Left cardiac atrium (tissue), 4 donors: ENCODE measurements around the gene BTN2A1. TPM values are rescaled to one million over a fixed set of nuclear protein-coding genes. Genes with fewer than 3 reads are reported as not detected.
A peak's percentile ranks its signal among the peaks of the same experiment; 100 is the strongest.
"Not testable (repeated sequence)": the region's sequence is repeated elsewhere in the genome, so short reads cannot be mapped to it uniquely, and the experiment has no call there.

Experiments
- ATAC-seq, 2 donors: fragments of 200-7000 bp; cut with Tn5 transposase; one replicate each; pipeline ENCODE4 v1.9.1; 2020; ENCODE audit warnings: mild to moderate bottlenecking in 2 of 2, moderate library complexity in 2 of 2
- DNase-seq: peaks from one replicate; pipeline ENCODE4 v3.0.0-alpha.2; 2020
- intact Hi-C, 2 donors: fragments of 100-400 bp; cut with DNase I; formaldehyde crosslinking; loops; one replicate each; pipeline versions ENCODE4 v1.14.1 to v1.15.1; 2022 to 2023
- total RNA-seq, 2 donors: library from RNA; stranded (reverse); fragmentation: NEBNext Ultra II Directional; extraction: Animal tissue kit (Norgen Biotek cat#: 25700); gene quantifications; one replicate each; pipeline ENCODE4 v1.2.1, GENCODE V29; 2021
- donor health status: DM: no; HTN: yes; CAD: no.
- donor health status: DM: no; HTN: yes; CAD: no; lungs with severe emphysema.
- donor health status: DM: yes; HTN: yes; CAD: no.
- donor health status: Dilated cardiomyopathy.

Gene BTN2A1
- total RNA-seq, 2 donors from 2014 or later, result 16.1 to 19.1 TPM

GRCh38 chr6:26461353-26461752, 3.6 kb downstream of the BTN2A1 start:
- DNase-seq, ATAC-seq, intact Hi-C loops: not testable (repeated sequence)

DNA sequence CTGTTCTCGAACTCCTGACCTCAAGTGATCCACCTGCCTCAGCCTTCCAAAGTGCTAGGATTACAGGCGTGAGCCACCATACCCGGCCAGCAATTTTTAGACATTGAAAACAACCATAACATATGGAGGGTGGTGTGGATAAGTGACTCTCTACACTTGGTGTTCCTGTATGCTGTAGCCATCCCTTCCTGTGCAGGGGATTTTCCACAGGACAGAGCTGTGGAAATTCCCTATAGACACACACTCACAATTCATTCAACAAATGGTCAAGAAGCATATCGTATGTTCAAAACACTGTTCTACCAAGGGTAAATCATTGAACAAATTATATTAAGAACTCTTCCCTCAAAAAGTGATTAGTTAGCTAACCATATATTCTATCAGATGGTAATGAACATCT, 6.3 kb downstream of the BTN2A1 start:
- ATAC-seq (no peak), DNase-seq (no peak)
- intact Hi-C loops, result no loop called here

DNA sequence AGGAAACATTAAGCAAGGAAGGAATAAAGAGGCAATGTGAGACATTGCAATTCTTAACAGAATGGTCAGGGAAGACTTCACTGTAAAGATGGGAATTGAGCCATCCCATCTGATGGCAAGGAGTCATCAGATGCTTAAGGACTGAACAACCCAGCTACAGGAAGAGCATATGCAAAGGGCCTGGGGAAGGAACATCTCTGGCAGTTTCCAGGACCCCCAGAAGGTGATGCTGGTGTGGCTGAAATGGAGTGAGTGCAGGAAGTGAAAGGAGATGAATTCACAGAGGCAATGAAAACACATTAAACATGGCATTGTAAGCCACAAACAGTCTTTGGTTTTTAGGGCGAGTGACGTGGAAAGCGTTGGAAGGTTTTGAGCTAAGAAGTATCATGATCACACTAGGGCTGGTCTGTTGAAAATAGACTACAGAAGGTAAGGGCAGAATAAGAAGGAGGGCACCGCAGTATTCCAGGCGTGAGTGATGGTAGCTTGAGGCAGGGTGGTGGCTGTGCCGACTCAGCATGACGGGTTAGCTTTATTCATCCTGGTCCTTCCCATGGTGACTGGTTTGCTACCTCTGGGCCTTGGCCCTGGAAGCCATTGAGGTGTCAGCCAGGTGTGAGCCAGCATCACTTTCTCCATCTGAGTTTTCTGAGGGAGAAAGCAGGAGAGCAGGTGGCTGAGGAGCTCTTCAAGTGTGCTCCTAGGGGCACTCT, 6.8 kb downstream of the BTN2A1 start:
- intact Hi-C loops, result no loop called here
- DNase-seq (no peak), ATAC-seq (no peak)

- intact Hi-C loops, result no loop called here
- DNase-seq (no peak), ATAC-seq (no peak)
These were observed 8.0 kb downstream of the BTN2A1 start for GRCh38 chr6:26465776-26466175.

GRCh38 chr6:26468829-26469228, 11.1 kb downstream of the BTN2A1 start:
- intact Hi-C loops, result no loop called here
- ATAC-seq, result no peak
- no peak for DNase-seq

- DNase-seq (no peak), ATAC-seq (no peak)
- intact Hi-C loops, result loop anchor here in 1 of 2 donors (10.0 kb wide), 1 partner anchor 106 kb away; the partner anchor contains the start of gene BTN3A2
These were observed 12.9 kb downstream of the BTN2A1 start for GRCh38 chr6:26470643-26471042.

- no peak for ATAC-seq
- no peak for DNase-seq
- intact Hi-C loops, result loop anchor here in 1 of 2 donors (10.0 kb wide), 1 partner anchor 107 kb away; the partner anchor contains the start of gene BTN3A2
These were observed 14.2 kb downstream of the BTN2A1 start for GRCh38 chr6:26471970-26472369.

DNA sequence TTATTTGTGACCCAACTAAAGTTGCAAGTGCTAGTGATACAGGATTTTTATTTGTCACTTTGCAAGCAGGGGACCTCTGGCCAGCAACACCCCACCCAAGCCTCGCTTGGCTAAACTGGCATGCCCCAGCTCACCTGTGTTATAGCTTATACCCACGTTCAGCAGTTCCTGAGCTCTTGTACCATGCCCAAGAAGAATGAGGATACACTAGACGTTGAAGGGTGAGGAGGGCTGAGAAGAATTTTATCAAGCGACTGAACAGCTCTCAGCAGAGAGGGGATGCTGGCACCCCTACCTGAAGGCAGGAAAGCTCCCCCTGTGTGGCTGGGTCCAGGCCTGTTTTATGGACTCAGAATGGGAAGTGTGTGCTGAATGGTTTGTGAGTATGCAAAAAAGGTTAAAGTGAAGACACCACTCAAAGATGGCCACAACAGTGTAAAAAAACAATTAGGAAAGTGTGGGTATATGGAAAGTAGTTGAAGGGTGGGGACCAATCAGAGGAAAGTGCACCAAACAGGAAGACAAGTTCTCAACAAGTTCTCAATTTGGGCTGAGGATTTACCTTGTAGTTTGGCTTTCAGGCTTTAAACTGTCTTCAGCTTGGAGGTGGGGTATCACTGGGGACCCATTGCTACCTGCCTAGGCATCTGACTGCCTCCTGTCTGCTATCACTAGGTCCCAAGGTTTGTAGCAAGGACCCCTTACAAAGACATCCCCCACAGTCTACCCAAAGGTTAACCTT, 15.0 kb downstream of the BTN2A1 start:
- intact Hi-C loops, result loop anchor here in 1 of 2 donors (10.0 kb wide), 1 partner anchor 108 kb away; the partner anchor contains the start of gene BTN3A2
- ATAC-seq (no peak), DNase-seq (no peak)

DNA sequence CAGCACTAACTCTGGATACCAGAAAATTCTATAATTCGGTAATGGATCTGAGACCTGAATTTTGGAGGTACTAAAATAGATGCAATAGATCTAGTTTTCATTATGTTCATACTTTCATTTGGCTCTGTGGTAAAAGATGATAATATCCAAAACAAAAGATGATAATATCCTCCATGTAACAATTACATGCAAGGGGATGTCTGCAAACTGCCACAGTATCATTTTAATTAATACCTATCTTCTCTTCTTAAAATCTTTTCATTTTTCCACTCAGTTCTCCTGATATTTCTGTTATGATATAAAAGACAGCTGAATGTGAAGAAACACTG, 15.6 kb downstream of the BTN2A1 start:
- intact Hi-C loops, result loop anchor here in 1 of 2 donors (10.0 kb wide), 1 partner anchor 109 kb away; the partner anchor contains the start of gene BTN3A2
- no peak for ATAC-seq
- no peak for DNase-seq

DNA sequence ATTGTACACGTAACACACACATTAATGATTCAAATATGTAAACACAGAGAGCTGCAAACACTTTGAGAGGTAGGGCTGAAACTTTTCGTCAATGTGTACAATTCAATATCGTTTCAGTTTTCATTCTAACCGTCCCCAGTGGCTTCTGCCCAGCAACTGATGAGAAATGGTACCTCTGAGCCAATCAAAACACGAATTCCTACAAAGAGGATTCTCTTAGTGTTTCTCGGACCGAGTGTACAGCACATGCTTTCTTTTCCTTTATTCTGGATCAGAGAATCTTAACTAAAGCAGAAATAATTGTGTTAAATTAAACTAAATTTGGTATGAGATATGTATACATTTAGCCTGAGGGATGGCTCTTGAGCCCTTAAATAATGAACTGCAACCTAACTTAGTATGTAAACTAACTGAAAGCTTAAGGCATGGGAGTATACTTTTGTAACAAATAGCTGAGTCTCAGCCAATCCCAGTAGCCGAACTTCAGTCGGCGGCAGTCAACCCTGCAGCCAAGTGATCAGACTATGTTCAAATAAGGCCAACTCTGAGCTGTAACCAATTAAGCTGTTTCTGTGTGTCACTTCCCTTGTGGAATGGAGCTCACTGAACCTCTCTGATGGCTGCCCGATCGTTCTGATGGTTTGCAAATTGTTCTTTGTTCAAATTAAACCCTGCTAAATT, 16.1 kb downstream of the BTN2A1 start:
- intact Hi-C loops, result loop anchor here in 1 of 2 donors (10.0 kb wide), 1 partner anchor 109 kb away; the partner anchor contains the start of gene BTN3A2
- DNase-seq, result peak; percentile 77
- ATAC-seq, result peak; percentile 96 to 97

- ATAC-seq (peak in 1 of 2 donors; percentile 7), DNase-seq (no peak)
- intact Hi-C loops, result loop anchor here in 1 of 2 donors (10.0 kb wide), 1 partner anchor 110 kb away; the partner anchor contains the start of gene BTN3A2
These were observed 16.7 kb downstream of the BTN2A1 start for GRCh38 chr6:26474439-26474881.

GRCh38 chr6:26475823-26476729, 18.3 kb downstream of the BTN2A1 start:
- DNase-seq, result no peak
- intact Hi-C loops, result loop anchor here in 1 of 2 donors (10.0 kb wide), 1 partner anchor 111 kb away; the partner anchor contains the start of gene BTN3A2
- no peak for ATAC-seq

DNA sequence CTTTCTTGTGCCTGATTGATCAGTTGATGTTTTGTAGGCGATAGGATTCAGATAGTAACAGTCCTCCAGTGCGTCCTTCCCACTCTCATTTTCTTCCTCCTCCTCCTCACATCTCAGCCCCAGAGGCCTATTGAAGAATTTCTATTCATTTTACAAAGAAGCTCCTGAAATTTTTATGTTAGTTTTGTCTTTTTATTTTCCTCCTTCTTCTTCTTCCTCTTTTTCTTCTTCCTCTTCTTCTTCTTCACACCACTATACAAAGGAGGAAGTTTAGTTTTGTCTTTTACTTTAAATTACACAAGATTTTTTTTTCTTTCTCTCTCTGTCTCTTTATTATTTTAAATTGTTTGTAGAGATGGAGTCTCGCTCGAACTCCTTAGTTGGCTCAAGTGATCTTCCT, 19.1 kb downstream of the BTN2A1 start:
- intact Hi-C loops, result loop anchor here in 1 of 2 donors (10.0 kb wide), 1 partner anchor 112 kb away; the partner anchor contains the start of gene BTN3A2
- ATAC-seq (no peak), DNase-seq (no peak)

DNA sequence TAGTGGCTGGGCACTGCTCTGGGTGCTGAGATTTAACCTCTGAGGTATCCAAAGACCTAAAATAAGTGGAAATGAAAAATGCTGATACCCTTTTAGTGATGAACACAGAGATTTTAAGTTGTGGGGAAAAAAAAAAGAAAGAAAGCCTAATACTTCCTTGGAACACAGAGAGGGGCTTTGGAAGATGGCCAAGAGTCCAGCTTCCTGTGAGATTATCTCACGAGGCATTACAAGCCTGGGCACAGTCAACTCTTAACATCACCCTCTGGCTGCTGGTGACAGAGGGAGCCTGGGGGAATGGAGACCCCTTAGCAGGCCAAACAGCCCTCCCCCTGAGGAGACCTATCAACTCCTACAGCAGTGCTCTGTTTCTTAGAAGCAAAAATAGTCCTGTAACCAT, 19.7 kb downstream of the BTN2A1 start:
- peak; percentile 36 for DNase-seq
- intact Hi-C loops, result loop anchor here in 1 of 2 donors (10.0 kb wide), 1 partner anchor 113 kb away; the partner anchor contains the start of gene BTN3A2
- no peak for ATAC-seq

DNA sequence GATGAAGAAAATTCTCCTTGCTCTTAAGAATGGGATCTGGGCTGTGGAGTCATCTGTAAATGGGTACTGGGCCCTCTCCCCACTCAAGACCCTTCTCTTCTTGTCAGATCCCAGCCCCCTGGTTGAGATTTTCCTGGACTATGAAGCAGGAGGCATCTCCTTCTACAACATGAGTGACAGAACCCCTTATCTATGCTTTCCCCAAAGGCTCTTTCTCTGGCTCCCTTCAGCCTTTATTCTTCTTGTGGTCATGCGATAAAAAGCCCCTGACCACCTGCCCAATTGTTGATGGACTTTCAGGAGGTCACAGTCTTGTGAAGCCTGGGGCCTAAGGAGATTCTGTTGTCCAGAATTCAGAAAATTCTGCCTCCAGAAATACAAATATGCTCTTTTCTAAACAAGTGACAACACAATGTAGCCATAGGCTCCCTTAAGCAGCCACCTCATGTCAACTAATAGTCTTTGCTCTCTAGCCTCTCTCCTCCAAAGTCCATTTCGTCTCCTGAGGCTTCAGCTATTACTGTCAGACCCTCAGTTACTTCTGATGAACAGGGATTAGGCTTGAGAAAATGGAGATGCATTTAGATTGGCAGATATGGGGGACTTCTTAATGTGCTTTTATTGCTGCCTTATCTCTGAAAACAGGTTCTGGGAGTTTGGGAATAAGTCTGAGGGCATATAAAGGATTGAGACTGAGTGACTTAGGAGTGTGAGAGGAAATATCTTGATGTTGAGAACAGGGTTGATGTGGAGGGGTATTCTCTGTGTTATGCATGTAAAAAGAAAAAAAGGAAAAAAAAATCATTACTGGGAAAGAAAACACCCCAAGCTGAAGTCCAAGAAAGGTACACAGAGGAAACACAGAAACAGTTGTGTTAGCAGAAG, 20.6 kb downstream of the BTN2A1 start:
- intact Hi-C loops, result loop anchor here in 1 of 2 donors (10.0 kb wide), 1 partner anchor 114 kb away; the partner anchor contains the start of gene BTN3A2
- ATAC-seq (no peak), DNase-seq (no peak)

DNA sequence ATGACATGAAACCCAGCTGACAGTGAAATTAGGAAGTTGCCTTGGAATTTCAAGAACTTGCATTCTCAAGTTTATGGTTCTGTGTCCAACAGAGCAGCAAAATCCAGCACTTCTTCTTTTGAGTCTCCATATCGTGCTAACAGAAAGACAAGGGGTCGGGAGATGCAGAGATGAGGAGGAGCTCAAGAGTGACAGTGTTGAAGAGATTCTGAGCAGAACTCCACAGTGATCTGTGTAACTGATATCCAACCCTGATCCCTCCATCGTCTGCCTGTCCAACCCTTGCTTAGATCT, 21.2 kb downstream of the BTN2A1 start:
- intact Hi-C loops, result loop anchor here in 1 of 2 donors (10.0 kb wide), 1 partner anchor 114 kb away; the partner anchor contains the start of gene BTN3A2
- ATAC-seq (no peak), DNase-seq (no peak)

DNA sequence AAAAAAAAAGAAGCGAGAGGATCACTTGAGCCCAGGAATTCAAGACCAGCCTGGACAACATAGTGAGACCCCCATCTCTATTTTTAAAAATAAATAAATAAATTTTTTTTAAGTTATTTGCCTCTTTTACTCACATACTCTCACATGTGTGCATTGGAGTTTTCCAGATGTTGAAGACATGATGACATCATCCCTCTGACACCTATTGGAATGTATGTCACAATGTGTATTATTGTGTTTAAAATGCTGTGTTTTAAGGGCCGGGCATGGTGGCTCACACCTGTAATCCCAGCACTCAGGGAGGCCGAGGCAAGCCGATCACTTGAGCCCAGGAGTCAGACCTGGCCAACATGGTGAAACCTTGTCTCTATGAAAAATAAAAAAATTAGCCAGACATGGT, 24.6 kb downstream of the BTN2A1 start:
- DNase-seq (no peak), ATAC-seq (no peak)
- intact Hi-C loops, result no loop called here
